OCI-LY7 (cell line): ENCODE results near the gene PCDHGA5.

Source experiments
- CTCF ChIP-seq: fragments of 200-600 bp; sonication (generic); conservative IDR thresholded peaks from 2 replicates; pipeline ENCODE4 v1.5.1; 2014; ENCODE audit warnings: mild to moderate bottlenecking, antibody characterized with exemption, low read length, moderate library complexity, mixed read lengths
- EZH2phosphoT487 ChIP-seq: fragments of 200-600 bp; sonication (generic); IDR thresholded peaks from 2 replicates; pipeline ENCODE4 v1.6.1; 2018; ENCODE audit warnings: low read depth, borderline replicate concordance, mild to moderate bottlenecking, mixed run types, antibody characterized with exemption, low read length, moderate library complexity, mixed read lengths

GRCh38 chr5:141326088-141326854 is 37.7 kb upstream of the PCDHGA5 start:
- TF ChIP-seq CTCF (peak; percentile 79), EZH2phosphoT487 (no peak)
